Peyer's patch (tissue), 4 donors: ENCODE results near the gene EFHD1. TPM values are rescaled to one million over a fixed set of nuclear protein-coding genes. Genes with fewer than 3 reads are reported as not detected.

ENCODE experiments used
- DNase-seq, 3 donors: peaks; one replicate each; pipeline ENCODE4 v3.0.0-alpha.2; 2017 to 2019
- H3K27ac ChIP-seq, 4 donors: fragments of 200-600 bp; sonication (generic); one replicate each; pipeline ENCODE4 v1.5.1; 2016 to 2019
- H3K27me3 ChIP-seq, 2 donors: fragments of 200-600 bp; sonication (generic); one replicate each; pipeline ENCODE4 v1.5.1; 2019
- H3K36me3 ChIP-seq, 3 donors: fragments of 200-600 bp; sonication (generic); one replicate each; pipeline ENCODE4 v1.5.1; 2016 to 2019
- H3K4me1 ChIP-seq, 4 donors: fragments of 200-600 bp; sonication (generic); one replicate each; pipeline ENCODE4 v1.5.1; 2016 to 2019
- H3K4me3 ChIP-seq, 4 donors: fragments of 200-600 bp; sonication (generic); 1 replicate in 3 of 4; 2 replicates in 1 of 4; pipeline ENCODE4 v1.5.1; 2016 to 2019; ENCODE audit warnings: mild to moderate bottlenecking in 1 of 4
- H3K9me3 ChIP-seq, 4 donors: fragments of 200-600 bp; sonication (generic); one replicate each; pipeline ENCODE4 v1.5.1; 2016 to 2019; ENCODE audit warnings: mild to moderate bottlenecking in 1 of 4
- POLR2A ChIP-seq, 2 donors: fragments of 450-650 bp; IDR thresholded peaks; one replicate each; pipeline ENCODE4 v1.5.1; 2017; ENCODE audit warnings: antibody characterized with exemption in 2 of 2, mild to moderate bottlenecking in 2 of 2, moderate library complexity in 2 of 2
- total RNA-seq, 4 donors: library from RNA; depleted of rRNA; stranded (reverse); fragments of >200 nt; gene quantifications; one replicate each; pipeline ENCODE4 v1.1.0, GENCODE V29; 2016
- TF ChIP-seq, protein P1 (sequence below), 6 experiments: fragments of 450-650 bp in 4 of 6; fragments of 200-600 bp in 2 of 6; sonication (generic) in 1 of 6; IDR thresholded peaks; one replicate each; pipeline ENCODE4 v1.5.1; 2017 to 2019; ENCODE audit warnings: antibody characterized with exemption in 6 of 6, mild to moderate bottlenecking in 3 of 6, moderate library complexity in 1 of 6

EFHD1 gene
- total RNA-seq, 4 donors from 2014 or later = 1.9 to 14.9 (median 8.9) TPM

DNA sequence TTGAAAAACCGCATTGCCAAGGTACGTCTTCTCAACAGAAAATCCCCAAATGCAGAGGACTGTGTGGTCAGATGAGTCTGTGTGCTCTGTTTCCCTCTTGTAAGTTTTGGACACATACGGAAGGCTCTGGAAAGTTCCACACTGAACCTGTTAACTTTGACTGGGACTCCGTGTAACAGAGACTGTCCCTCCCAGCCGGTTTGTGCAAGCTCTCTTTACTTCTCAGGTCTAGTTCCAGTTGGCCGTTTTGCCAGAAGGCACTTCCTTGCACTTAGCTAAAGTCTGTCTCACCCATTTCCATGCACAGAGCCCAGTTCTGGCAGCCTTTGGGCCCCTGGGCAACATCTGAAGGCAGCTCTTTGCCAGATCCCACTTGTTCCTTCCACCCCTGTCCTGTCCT lies 22.0 kb downstream of the EFHD1 start:
- TF ChIP-seq, protein P1, sequence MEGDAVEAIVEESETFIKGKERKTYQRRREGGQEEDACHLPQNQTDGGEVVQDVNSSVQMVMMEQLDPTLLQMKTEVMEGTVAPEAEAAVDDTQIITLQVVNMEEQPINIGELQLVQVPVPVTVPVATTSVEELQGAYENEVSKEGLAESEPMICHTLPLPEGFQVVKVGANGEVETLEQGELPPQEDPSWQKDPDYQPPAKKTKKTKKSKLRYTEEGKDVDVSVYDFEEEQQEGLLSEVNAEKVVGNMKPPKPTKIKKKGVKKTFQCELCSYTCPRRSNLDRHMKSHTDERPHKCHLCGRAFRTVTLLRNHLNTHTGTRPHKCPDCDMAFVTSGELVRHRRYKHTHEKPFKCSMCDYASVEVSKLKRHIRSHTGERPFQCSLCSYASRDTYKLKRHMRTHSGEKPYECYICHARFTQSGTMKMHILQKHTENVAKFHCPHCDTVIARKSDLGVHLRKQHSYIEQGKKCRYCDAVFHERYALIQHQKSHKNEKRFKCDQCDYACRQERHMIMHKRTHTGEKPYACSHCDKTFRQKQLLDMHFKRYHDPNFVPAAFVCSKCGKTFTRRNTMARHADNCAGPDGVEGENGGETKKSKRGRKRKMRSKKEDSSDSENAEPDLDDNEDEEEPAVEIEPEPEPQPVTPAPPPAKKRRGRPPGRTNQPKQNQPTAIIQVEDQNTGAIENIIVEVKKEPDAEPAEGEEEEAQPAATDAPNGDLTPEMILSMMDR (IDR thresholded peaks at IDR 0.05) = no peak
- TF ChIP-seq POLR2A (IDR thresholded peaks at IDR 0.05) = no peak
- Histone ChIP-seq H3K4me3 (no peak overlapping the region), H3K27me3 (no peaks in the 10 kb centered on the region), H3K4me1 (no peaks in the 10 kb centered on the region), H3K27ac (no peak overlapping the region), H3K9me3 (no peaks in the 10 kb centered on the region), H3K36me3 (no peaks in the 10 kb centered on the region)
- no peak for DNase-seq

DNA sequence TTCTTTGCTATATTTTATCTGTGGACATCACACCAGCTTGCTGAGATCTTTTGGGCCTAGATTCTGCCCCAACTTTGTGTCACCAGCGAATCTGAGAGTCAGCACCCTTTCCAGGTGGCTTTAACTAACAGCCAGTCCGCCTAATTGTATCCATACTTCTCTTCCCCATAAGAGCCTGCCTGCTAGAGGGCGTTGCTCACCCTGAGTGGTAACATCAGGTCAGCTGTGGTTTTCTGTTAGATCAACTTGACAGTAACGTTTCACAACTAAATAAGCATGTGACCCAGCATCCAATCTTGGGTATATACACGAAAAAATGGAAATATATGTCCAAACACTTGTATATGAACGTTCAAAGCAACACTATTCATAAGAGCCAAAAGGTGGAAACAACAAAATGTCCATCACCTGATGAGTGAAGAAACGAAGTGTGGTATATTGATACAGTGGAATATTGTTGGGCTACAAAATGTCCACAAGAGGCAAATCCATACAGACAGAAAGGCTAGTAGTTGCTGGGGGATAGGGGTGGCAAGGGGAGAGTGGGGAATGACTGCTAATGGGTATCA lies 24.9 kb downstream of the EFHD1 start:
- Histone ChIP-seq H3K27me3 (no peaks in the 10 kb centered on the region), H3K9me3 (no peaks in the 10 kb centered on the region), H3K4me3 (no peak overlapping the region), H3K27ac (no peak overlapping the region), H3K36me3 (no peaks in the 10 kb centered on the region), H3K4me1 (no peaks in the 10 kb centered on the region)
- TF ChIP-seq, protein P1 (IDR thresholded peaks at IDR 0.05) = no peak
- TF ChIP-seq POLR2A (IDR thresholded peaks at IDR 0.05) = no peak
- DNase-seq = no peak

DNA sequence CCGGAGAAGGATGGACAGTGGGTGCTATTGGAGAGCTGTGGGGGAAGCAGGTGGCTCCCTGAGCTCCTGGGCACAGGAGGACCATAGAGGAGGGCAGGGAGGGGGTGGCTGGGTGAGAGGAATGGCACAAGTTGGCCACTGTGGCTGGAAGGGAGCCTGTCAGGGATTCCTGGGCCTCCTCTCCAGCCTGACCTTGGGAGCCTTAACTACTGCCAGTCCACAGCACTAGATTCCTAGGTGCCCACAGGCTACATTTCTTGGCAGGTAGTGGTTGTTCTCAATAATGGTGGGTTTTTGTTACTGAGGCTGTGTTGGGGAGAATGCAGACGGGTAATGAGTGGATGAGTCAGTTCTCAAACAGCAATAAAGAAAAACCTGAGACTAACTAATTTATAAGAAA lies 26.0 kb downstream of the EFHD1 start:
- DNase-seq = no peak
- H3K27ac ChIP-seq = no peak overlapping the region
- no peaks in the 10 kb centered on the region for H3K4me1 ChIP-seq
- H3K4me3 ChIP-seq = no peak overlapping the region
- TF ChIP-seq, protein P1 (IDR thresholded peaks at IDR 0.05) = no peak
- no peak for TF ChIP-seq POLR2A (IDR thresholded peaks at IDR 0.05)
- no peaks in the 10 kb centered on the region for H3K9me3 ChIP-seq
- H3K27me3 ChIP-seq = no peaks in the 10 kb centered on the region
- H3K36me3 ChIP-seq = no peaks in the 10 kb centered on the region

DNA sequence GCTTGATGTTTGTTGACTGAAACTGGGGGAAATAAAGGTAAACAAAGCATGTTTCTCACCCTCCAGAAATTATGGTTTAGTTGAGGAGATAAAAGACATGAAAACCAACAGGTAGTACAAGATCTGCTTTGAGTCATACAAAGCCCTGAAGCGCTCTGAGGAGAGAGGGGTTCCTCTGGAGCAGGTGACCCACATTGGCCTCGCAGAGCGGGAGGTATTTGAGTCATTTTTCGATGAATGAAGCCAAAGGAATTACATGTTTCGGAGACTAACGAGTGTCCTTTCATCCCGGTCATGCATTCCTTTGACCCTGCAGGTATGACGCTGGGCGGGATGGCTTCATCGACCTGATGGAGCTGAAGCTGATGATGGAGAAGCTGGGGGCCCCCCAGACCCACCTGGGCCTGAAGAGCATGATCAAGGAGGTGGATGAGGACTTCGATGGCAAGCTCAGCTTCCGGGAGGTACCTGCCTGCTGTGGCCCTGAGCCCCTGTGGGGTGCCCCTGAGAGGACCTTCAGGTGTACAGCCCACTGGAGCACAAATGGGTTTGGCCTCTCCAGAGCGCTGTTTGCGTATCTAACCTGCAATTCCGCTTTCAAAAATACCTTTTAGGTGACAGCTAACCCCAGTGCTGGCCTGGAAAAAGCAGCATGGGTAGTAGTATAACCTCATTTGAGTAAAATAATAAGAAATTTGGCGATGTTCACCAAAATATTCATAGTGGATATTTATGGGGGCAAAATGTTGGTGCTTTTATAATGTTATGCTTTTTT lies 29.3 kb downstream of the EFHD1 start:
- no peak overlapping the region for H3K27ac ChIP-seq
- TF ChIP-seq, protein P1 (IDR thresholded peaks at IDR 0.05) = no peak
- no peaks in the 10 kb centered on the region for H3K9me3 ChIP-seq
- H3K4me3 ChIP-seq = no peak overlapping the region
- no peak for DNase-seq
- H3K4me1 ChIP-seq = no peaks in the 10 kb centered on the region
- H3K36me3 ChIP-seq = no peaks in the 10 kb centered on the region
- no peaks in the 10 kb centered on the region for H3K27me3 ChIP-seq

DNA sequence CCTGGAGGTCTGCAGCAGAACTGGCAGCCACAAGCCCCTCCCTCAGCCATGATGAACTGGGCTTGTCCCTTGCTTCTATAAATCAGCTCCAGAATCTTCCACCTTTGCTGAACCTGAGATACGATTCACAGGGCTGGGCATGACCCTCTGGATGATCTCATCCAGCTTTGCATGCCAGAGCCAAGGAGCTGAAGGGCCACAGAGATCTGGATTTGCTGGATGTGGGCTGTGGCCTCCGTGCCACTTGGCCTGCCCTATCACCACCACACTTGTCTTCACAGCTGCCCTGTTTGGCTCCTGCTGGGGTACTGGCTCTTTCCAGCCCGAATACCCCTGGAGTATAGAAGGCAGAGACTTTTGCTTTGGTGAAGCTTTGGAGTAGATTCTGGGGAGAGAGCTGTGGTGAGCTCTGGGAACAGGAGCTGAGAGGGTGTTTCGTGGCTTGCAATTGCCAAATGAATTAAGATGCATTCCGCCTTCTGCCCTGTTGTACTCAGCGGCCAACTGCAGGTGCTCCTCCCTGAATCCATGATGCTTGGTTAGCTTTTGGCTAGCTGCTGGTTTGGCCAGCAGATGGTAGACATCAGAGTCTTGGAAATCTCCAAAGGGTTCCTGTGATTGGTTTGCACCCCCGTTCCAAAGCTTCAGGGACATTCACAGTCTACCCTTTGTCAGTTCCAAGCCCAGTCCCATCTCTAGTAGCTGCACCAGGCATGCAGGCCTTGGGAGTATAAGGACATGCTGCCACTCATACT lies 32.8 kb downstream of the EFHD1 start:
- TF ChIP-seq, protein P1 (IDR thresholded peaks at IDR 0.05) = no peak
- TF ChIP-seq POLR2A (IDR thresholded peaks at IDR 0.05) = no peak
- no peaks in the 10 kb centered on the region for H3K9me3 ChIP-seq
- no peak overlapping the region for H3K4me3 ChIP-seq
- no peak overlapping the region for H3K27ac ChIP-seq
- H3K27me3 ChIP-seq = no peaks in the 10 kb centered on the region
- no peaks in the 10 kb centered on the region for H3K4me1 ChIP-seq
- DNase-seq = no peak
- no peaks in the 10 kb centered on the region for H3K36me3 ChIP-seq
